HG02678 (cell line): ENCODE data around the gene PMVK.
"Not testable (repeated sequence)": the region's sequence is repeated elsewhere in the genome, so short reads cannot be mapped to it uniquely, and the experiment has no call there.

ENCODE experiments used
- ATAC-seq: cut with Tn5 transposase; IDR thresholded peaks from one replicate; pipeline ENCODE4 v1.9.1; 2021; ENCODE audit warnings: mild to moderate bottlenecking, moderate library complexity; ENCODE audit not compliant: unreplicated experiment

PMVK gene

DNA sequence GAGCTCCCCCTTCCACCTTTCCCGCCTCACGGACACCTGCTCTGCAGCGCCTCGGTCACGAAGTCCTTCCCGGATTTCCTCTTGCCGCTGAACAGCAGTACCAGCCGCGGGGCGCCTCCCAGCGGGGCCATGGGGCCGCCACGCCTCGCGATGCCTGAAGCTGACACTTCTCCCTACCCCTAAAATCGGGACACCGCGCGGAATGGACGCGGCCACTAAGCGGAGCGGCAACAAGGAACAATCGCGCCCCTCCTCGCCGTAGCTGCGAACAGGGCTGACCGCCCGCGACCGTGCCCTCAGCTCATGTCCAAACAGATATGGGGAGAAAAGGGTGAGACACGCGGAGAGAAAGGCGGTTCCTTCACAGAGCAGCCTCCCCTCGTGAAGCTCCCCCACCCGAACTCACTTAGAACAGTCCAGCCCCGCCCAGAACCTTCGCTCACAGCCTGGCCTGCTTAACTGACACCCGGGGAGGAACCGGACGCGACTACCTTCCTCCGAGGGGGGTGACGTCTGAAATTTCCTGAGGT is at the start of gene PMVK:
Gene PMVK (minus strand): TSS at position 165 of the 530 bp plus-strand sequence. CDS start 34 bp downstream, at position 131.
- peak; percentile 79 for ATAC-seq

- no peak for ATAC-seq
Measured at GRCh38 chr1:154983776-154984466, 47.4 kb upstream of the PMVK start.

DNA sequence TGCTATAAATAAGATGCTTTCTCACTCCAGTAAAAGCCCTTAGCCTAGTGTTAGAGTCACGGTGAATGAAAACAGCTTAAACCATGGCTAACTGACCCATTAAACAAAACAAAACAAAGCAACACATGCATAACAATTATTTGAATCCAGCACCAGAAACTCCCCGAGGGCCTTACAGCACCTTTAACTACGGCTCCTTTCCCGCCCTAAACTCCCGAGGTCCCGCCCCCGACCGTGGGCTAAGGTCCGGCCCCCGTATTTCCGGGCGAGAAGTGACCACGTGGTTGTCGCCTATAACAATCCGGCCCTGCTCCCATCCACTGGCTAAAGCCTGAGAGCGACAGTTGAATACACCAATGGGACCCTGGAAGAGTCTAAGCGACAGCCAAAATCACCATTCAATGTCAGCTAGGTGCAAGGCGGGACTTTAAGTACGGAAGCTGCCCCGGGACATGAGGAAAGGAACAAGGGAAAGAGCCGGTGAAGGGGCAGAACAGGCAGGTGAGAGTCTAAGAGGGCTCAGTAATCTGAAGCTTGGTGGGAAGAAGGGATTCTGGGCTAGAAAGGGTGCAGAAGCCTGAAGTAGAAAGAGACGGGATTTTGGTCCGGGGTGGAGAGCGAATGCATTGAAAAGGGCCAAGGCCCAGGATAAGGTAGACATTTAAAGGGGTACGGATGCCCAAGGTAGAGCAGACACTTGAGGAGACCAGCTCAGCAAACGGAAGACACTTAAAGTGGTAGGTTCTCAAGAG is 46.6 kb upstream of the PMVK start, which contains the start of gene FLAD1:
Gene FLAD1 (plus strand): TSS at position 448 of the 752 bp plus-strand sequence. CDS start 351 bp downstream, outside the sequence.
- peak; percentile 99 for ATAC-seq

DNA sequence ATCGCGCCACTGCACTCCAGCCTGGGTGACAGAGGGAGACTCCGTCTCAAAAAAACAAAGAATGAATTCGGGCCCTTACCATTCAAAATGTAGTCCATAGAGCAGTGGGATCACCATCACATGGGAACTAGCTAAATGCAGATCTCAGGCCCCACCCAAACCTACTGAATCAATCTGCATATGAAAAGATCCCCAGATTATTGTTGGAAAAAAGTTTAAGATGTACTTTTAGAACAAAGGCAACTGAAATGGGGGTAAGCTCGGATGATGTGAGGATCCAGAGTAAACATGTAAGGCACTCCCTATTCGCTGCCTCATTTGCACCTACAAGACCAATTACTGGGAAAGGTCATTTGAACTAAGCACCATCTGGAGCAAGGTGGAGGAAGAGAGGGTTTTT is 45.8 kb upstream of the PMVK start:
- ATAC-seq = no peak

- no peak for ATAC-seq
Measured at GRCh38 chr1:154978360-154978759, 41.8 kb upstream of the PMVK start.

GRCh38 chr1:154977762-154978161 is 41.2 kb upstream of the PMVK start:
- not testable (repeated sequence) for ATAC-seq

- ATAC-seq = no peak
Measured at GRCh38 chr1:154975409-154976059, 39.0 kb upstream of the PMVK start.

DNA sequence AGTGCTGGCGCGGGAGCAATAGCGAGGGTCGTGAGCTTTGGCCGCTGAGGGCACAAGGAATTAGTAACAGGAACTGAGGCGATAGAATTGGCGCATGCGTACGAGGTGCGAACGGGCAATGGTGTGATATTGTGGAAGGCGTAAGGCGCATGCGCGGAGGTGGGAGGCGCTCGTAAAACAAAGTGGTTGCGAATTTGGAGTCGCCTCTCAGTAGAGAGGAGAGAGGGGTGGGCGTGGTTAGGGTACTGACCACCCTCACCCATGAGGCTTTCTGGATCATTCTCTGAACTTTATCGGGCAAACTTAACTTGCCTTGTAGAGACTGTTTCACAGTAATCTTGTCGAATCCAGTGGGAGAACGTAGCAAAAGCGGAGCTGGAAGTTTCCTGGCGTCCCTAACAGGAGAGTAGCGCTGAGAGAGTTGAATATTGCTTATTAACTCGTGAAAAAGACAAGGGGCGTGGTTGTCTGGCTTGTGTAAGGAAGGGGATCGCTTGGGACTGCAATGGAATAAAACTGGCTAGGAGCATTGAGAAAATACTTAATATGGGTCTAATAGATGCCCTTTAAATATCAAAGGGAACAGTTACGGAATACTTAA is 38.4 kb upstream of the PMVK start:
- peak; percentile 38 for ATAC-seq

GRCh38 chr1:154974102-154974807 is 37.7 kb upstream of the PMVK start, which contains the start of gene CKS1B:
TSS of gene CKS1B (plus strand) at chr1:154974681. CDS start at chr1:154974746, 65 bp downstream.
- ATAC-seq = peak; percentile 72

GRCh38 chr1:154973344-154974101 is 37.0 kb upstream of the PMVK start:
- peak; percentile 11 for ATAC-seq

GRCh38 chr1:154972517-154973343 is 36.2 kb upstream of the PMVK start:
- no peak for ATAC-seq

- no peak for ATAC-seq
Measured at GRCh38 chr1:154972213-154972516, 35.6 kb upstream of the PMVK start.

GRCh38 chr1:154971341-154971998 is 35.0 kb upstream of the PMVK start:
- no peak for ATAC-seq

DNA sequence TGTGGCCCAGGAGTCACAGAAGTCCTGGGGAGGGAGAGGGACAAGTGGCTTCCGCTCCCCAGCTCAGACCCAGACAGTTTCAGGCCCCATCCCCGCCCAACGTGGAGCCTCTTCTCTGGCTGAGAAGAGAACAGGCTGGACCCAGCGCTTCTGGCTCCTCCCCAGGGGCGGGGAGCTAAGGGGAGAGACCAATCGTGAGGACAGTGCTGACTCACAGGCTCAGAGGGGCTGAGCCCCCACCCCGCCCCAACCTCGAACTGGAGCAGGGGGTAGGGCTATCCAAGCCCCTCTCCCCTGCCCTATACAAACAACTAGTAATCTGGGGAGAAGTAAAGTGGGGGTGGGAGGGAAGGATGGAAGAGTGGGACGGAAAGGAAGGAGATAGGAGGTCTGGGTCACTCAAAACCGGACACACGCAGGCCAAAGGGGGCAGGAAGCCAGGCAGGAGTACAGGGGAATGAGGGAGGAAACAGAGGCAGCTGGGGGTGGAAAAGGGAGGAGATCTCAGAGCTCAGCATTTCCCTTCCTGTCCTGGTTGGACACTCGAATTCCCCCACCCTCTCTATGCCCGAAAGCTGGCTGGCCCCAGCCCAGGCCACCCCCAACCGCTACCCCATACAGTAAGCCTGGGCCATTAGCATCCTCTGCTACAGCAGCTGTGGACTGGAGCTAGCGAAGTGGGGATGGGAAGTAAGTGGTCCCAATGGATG is 34.3 kb upstream of the PMVK start, which contains the start of gene SHC1:
Gene SHC1 (minus strand): TSS at position 117 of the 710 bp plus-strand sequence. CDS start 221 bp downstream, outside the sequence.
- peak; percentile 33 for ATAC-seq

- no peak for ATAC-seq
Measured at GRCh38 chr1:154969860-154970452, 33.4 kb upstream of the PMVK start.

DNA sequence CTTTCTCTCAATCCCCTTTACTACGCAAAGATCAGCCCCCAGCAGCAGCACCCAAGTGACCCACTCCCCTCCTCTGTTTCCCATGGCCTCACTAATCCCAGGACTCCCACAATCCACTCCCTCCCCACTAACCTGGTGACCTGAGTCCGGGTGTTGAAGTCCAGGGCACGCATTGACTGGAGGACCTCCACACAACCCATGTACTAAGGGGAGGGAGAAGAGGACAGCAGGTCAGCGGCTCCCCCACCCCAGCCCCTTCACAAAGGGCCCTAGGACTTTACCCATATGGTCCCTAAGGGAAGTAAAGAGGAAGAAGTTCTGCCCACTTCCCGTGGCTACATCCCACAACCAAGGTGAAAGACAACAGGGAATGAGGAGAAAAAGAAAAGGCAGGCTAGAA is 32.7 kb upstream of the PMVK start:
- no peak for ATAC-seq

DNA sequence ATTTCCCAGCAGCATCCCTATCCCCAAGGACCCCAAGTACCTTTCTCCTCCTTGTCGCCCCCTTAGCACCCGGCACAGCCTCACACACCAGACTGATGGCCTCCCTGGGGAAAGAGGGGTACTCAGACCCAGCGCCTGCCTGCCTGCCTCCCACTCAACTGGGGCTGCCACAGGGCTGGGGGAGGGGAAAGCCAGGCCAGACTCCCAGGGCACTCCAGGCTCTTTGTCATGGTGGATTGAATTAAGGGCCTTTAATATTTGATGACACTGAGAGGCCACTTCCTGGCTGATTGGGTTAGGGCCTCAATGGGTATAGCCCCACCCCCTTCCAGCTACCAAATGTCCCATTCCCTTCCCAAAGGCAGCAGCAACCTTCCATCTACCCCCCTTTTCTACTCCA is 32.2 kb upstream of the PMVK start:
- ATAC-seq = no peak
